KMS-11 (cell line): ENCODE results near the gene SDK1.

Experiments used
- H2AFZ ChIP-seq: fragments of 200-600 bp; sonication (generic); 2 replicates; pipeline ENCODE4 v1.6.1; 2016; ENCODE audit warnings: antibody characterized with exemption, mixed run types, low read depth
- H3K27ac ChIP-seq: fragments of 200-600 bp; sonication (generic); 2 replicates; pipeline ENCODE4 v1.6.1; 2016; ENCODE audit warnings: mild to moderate bottlenecking, mixed run types
- H3K27me3 ChIP-seq: fragments of 200-600 bp; sonication (generic); 2 replicates; pipeline ENCODE4 v1.6.1; 2017; ENCODE audit warnings: mild to moderate bottlenecking, low read depth, mixed run types, moderate library complexity; ENCODE audit not compliant: insufficient read depth
- H3K36me3 ChIP-seq: fragments of 200-600 bp; sonication (generic); 2 replicates; pipeline ENCODE4 v1.6.1; 2017; ENCODE audit warnings: mild to moderate bottlenecking, mixed run types; ENCODE audit not compliant: insufficient read depth
- H3K4me1 ChIP-seq: fragments of 200-600 bp; sonication (generic); 2 replicates; pipeline ENCODE4 v1.6.1; 2016; ENCODE audit warnings: mild to moderate bottlenecking, low read depth, mixed run types; ENCODE audit not compliant: poor library complexity, severe bottlenecking
- H3K4me2 ChIP-seq: fragments of 200-600 bp; sonication (generic); 2 replicates; pipeline ENCODE4 v1.7.0; 2016; ENCODE audit warnings: mild to moderate bottlenecking, mixed run types
- H3K4me3 ChIP-seq: fragments of 200-600 bp; sonication (generic); IDR thresholded peaks from 2 replicates; pipeline ENCODE4 v1.6.1; 2017; ENCODE audit warnings: low read depth, low read length, mixed read lengths; ENCODE audit not compliant: insufficient read depth
- H3K79me2 ChIP-seq: fragments of 200-600 bp; sonication (generic); 2 replicates; pipeline ENCODE4 v1.6.1; 2016; ENCODE audit warnings: low read depth, mixed run types; ENCODE audit not compliant: insufficient read depth
- H3K9ac ChIP-seq: fragments of 200-600 bp; sonication (generic); 2 replicates; pipeline ENCODE4 v1.6.1; 2016; ENCODE audit warnings: mild to moderate bottlenecking, mixed run types
- H4K20me1 ChIP-seq: fragments of 200-600 bp; sonication (generic); 2 replicates; pipeline ENCODE4 v1.6.1; 2016; ENCODE audit warnings: mild to moderate bottlenecking, mixed run types; ENCODE audit not compliant: insufficient read depth
- TF ChIP-seq, protein P1 (sequence below): fragments of 200-600 bp; sonication (generic); conservative IDR thresholded peaks from 2 replicates; pipeline ENCODE4 v1.6.1; 2017; ENCODE audit warnings: low read depth, mild to moderate bottlenecking, antibody characterized with exemption, low read length, moderate library complexity, mixed read lengths

Gene SDK1

DNA sequence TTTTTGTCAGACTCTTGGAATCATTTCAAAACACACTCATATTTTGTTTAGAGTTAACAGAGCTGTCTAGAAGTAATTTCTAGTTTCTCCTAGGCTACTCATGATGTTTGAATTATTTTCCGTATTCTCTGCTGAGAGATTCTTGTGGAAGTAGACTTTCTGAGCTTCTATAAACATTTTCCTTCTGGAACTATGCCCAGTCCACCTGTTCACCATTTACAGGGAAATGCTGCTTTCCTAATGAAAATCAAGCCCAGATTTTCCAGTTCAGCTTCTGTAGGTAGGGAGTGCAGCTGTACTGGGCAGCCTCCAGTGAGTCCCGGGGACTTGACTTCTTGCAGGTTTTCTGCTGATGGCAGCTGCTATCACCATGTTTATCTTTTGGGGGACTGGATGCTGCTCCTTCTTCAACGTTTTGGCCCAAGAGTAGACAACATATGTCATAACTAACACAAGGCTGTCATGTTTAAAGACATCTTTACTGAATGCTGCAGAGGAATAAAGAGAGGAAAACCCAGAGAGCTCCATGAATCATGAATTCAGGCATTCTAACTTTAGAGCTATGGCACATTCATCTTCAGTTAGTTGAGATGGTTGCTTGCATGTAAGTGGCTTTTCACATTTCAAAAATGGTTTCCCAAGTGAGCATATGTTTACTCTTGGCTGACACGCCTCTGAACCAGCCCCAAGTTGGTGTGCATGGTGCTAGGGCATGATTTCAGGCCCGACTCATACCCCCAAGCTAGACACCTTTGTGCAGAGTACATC lies 85.6 kb downstream of the SDK1 start:
- H3K27ac ChIP-seq, result no peak overlapping the region
- no peak overlapping the region for H2AFZ ChIP-seq
- H3K9ac ChIP-seq, result no peak overlapping the region
- H3K4me3 ChIP-seq, result no peak overlapping the region
- no peaks in the 10 kb centered on the region for H4K20me1 ChIP-seq
- H3K79me2 ChIP-seq, result no peaks in the 10 kb centered on the region
- no peaks in the 10 kb centered on the region for H3K27me3 ChIP-seq
- H3K4me1 ChIP-seq, result no peaks in the 10 kb centered on the region
- no peaks in the 10 kb centered on the region for H3K36me3 ChIP-seq
- H3K4me2 ChIP-seq, result no peak overlapping the region
- TF ChIP-seq, protein P1, sequence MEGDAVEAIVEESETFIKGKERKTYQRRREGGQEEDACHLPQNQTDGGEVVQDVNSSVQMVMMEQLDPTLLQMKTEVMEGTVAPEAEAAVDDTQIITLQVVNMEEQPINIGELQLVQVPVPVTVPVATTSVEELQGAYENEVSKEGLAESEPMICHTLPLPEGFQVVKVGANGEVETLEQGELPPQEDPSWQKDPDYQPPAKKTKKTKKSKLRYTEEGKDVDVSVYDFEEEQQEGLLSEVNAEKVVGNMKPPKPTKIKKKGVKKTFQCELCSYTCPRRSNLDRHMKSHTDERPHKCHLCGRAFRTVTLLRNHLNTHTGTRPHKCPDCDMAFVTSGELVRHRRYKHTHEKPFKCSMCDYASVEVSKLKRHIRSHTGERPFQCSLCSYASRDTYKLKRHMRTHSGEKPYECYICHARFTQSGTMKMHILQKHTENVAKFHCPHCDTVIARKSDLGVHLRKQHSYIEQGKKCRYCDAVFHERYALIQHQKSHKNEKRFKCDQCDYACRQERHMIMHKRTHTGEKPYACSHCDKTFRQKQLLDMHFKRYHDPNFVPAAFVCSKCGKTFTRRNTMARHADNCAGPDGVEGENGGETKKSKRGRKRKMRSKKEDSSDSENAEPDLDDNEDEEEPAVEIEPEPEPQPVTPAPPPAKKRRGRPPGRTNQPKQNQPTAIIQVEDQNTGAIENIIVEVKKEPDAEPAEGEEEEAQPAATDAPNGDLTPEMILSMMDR, result no peak

DNA sequence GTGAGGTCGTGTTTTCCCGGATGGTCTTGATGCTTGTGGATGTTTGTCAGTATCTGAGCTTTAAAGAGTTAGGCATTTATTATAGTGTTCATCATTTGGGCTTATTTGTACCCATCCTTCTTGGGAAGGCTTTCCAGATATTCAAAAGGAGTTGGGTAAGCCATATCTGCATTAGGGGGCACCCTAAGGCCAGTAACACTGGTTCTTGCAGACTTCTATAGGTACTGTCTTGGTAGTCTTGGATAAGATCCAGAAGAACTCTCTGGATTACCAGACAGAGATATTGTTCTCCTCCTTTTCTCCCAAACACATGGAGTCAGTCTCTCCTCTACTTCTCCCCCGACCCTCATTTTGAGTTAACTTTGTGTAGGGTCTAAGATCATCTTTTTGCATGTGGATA lies 92.8 kb downstream of the SDK1 start:
- Histone ChIP-seq H4K20me1 (no peaks in the 10 kb centered on the region), H3K9ac (no peak overlapping the region), H3K4me3 (no peak overlapping the region), H3K79me2 (no peaks in the 10 kb centered on the region), H3K4me1 (no peaks in the 10 kb centered on the region), H3K27ac (no peak overlapping the region), H3K36me3 (no peaks in the 10 kb centered on the region), H3K4me2 (no peak overlapping the region), H3K27me3 (no peaks in the 10 kb centered on the region), H2AFZ (no peak overlapping the region)
- TF ChIP-seq, protein P1, result no peak

DNA sequence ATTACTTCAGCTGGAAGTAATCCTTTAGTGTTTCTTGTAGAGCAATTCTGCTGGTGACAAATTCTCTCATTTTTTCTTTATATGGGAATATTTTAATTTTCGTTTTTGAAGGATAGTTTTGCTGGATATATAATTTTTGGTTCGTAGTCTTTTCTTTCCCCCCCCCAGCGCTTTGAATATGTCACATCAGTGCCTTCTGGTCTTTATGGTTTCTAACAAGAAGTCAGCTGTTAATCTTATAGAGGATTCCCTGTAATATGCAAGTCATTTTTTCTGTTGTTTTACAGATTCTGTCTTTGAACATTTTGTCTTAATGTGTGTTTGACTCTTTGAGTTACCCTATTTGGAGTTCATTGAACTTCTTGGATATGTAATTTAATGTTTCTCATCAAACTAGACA lies 96.3 kb downstream of the SDK1 start:
- Histone ChIP-seq H3K36me3 (no peaks in the 10 kb centered on the region), H2AFZ (no peak overlapping the region), H3K9ac (no peak overlapping the region), H3K27me3 (no peaks in the 10 kb centered on the region), H4K20me1 (no peaks in the 10 kb centered on the region), H3K4me1 (no peaks in the 10 kb centered on the region), H3K79me2 (no peaks in the 10 kb centered on the region), H3K4me2 (no peak overlapping the region), H3K27ac (no peak overlapping the region), H3K4me3 (no peak overlapping the region)
- TF ChIP-seq, protein P1, result no peak

DNA sequence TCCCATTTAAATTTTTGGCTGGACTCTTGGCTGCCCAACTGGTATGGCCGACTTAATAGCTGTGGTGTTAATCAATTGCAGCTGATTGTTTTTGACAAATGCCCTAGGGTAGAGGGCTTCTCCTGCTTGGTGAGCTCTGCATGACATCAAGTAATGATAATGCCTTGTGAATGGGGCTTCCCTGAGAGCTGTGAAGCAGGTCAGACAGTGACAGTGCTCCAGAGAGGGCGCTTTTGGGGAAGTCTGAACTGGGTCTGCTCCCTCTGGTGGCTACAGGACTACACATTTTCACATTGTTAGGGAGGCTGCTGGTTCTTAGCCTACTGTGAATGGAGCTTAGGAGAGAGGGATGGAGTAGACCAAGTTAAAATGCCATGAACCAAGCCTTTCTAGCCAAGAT lies 98.8 kb downstream of the SDK1 start:
- Histone ChIP-seq H3K27me3 (no peaks in the 10 kb centered on the region), H2AFZ (no peak overlapping the region), H3K4me3 (no peak overlapping the region), H3K27ac (no peak overlapping the region), H3K4me2 (no peak overlapping the region), H3K4me1 (no peaks in the 10 kb centered on the region), H3K9ac (no peak overlapping the region), H3K36me3 (no peaks in the 10 kb centered on the region), H4K20me1 (no peaks in the 10 kb centered on the region), H3K79me2 (no peaks in the 10 kb centered on the region)
- TF ChIP-seq, protein P1, result 0 out of 2 replicates have a peak, but pooled peaks have one; percentile 25
